Stimulated activated naive CD4-positive, alpha-beta T cell treated with Interleukin-2 at 50 U/mL for 16 hours (primary cell): ENCODE data around the gene JAKMIP1.

Experiments
- DNase-seq: peaks from one replicate; lab custom pipeline; 2025; lab: John Stamatoyannopoulos, UW

JAKMIP1 gene

DNA sequence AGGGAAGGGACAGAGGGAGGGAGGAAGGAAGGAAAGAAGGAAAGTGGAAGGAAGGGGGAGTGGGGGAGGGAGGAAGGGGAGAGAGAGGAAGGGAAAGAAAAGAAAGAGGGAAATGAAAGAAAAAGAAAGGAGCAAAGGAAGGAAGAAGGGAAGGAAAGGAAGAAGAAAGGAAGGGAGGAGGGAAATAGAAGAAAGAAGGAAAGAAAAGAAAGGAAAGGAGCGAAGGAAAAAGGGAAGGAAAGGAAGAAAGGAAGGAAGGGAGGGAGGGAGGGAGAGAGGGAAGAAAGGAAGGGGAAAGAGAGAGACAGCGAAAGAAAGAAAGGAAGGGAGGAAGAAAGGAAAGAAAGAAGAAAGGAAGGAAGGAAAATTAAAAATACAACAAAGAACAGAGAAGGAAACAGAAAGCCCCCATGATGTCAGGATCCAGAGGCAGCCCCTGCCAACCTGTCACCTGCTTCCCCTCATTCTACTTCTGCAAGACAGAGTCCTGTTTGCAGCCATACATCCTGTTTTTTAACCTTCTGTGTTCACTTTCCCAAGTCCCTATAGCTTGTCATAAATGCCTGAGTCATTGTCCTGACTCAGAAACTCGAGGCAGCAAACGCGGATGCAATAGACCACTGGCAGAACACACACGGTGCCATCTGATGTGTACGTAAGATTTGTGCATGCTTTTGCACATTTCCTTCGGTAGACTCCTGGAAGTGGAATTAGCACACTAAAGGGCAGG lies 105.2 kb downstream of the JAKMIP1 start:
- DNase-seq = no peak

DNA sequence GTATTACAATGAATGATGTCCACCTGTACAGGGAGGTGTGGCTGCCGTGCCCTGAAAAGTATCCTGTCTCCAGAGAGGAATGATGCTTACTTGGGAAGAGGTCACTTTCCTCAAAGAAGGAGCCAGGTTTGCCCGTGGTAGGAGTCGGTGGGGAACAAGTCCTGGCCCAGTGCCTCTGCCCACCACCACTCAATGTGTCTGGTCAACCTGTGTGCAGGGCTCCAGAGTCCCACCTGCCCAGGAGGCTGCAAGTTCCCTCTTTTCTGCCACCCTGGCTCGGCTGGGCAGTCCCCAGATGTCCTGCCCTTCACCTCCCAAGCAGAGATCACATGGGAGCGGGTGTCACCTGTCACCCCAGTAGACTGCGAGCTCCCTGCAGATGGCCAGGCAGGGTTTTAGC lies 106.7 kb downstream of the JAKMIP1 start:
- no peak for DNase-seq

DNA sequence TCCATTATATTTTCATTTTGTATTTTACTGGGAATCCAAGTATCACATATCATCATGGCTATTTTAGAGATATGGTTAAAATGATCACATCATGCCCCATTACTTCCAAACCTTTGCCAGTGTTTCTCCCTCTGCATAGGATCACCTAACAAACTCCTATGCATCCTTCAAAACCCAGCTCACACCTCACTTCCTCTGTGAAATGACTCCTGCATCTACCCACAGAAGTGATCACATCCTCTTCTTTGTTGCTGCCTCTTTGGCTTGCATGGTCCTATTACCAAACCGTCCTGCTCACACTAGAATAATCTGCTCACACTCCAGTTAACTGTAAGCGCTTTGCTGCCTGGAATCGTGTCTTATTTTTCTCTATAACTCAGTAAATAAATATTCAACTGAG lies 107.4 kb downstream of the JAKMIP1 start:
- no peak for DNase-seq

DNA sequence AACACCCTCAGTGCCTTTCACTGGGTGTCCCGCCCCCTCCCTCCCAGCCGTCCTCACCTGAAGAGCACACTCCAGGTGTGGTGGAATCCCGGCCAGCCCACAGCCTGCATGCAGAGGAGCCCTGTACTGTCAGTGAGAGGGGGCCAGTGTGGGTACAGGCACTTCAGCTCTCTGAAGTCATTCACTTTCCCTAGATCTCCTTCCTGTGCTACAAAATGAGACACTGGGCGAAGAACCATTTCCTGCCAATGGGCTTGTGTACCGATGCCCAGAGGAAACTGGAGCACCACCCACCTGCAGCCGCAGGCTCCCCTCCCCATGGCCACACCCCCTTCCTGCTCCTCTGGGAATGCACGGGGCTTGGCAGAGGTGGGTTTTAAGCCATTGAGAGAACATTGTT lies 108.2 kb downstream of the JAKMIP1 start:
- no peak for DNase-seq

DNA sequence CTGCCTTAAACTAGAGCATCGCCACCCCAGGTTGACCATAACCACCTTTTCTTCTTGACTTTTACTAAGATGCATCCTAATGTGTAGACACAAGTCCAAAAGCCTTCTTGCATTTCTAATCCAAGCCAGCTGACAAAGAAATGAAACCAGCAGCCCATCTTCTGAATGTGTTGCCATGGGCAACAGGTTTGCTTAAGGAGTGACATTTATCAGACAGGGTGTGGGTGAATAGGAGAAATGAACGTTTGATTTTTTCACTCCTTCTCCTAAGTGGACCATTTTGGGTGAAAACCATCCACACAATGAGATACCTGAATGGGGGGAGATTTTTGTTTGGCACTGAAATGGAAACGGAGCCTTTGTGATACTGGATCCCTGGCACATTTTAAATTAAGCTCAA lies 109.4 kb downstream of the JAKMIP1 start:
- no peak for DNase-seq

DNA sequence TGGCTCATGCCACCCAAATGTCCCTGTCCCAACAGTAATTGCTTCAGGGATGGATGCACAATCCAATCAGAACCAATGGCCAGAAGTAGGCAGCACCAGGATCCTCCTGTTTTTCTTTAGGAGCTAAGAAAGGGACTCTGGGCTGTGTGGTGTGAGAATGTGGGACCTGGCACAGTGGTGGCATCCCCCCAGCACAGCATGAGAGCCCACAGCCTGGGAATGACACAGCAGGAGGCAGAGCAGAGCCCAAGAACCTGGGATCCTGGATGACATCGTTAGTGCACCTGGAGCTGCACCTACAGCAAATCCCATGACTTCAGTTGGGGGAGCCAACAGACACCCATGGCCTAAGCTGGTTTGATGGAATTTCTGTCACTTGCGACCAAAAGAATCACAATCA lies 111.4 kb downstream of the JAKMIP1 start:
- DNase-seq = no peak

DNA sequence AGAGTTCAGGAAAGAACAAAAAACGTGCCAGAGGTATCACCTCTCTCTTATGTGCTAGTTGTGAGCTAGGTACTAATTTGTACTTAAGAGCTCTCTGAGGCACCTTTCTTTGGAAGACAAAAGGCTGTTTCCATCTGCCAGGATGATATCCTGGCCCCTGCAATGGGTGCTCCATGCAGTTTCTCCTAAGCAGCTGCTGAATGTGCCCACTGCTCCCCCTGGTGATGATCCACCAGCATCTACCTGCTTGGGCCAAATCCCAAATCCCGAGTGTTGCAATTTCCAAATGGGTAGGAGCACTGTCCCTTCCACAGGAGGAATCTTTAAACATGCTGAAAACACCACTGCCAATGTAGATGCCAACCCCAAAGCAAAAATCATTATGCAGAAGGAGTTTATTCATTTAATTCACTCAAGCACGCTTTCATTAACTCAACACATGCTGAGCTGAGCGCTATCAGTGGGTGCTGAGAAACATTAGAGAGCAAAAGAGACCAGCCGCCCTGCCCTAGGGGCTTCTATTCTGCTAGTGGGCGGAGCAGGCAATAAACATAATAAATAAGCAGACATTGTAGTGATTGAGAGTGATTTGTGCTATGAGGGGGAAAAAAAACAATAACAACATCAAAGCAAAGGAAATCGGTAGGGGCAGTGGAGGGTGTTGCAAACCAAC lies 112.5 kb downstream of the JAKMIP1 start:
- DNase-seq = no peak

DNA sequence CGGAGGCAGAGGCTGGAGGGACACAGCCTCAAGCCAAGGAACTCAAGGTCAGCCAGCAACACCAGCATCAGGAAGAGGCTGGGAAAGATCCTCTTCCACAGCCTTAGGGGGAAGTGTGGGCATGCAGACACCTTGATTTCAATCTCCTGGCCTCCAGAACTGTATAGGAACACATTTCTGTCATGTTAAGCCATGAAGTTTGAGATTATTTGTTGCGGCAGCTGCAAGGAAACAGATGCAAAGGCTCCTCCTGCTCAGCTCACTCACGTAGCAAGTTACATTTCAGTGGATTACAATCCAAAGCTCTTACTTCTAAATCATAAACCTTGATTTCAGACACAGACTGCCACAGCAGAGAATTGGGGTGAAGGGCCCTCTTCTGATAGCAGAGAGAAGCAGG lies 113.5 kb downstream of the JAKMIP1 start:
- no peak for DNase-seq

DNA sequence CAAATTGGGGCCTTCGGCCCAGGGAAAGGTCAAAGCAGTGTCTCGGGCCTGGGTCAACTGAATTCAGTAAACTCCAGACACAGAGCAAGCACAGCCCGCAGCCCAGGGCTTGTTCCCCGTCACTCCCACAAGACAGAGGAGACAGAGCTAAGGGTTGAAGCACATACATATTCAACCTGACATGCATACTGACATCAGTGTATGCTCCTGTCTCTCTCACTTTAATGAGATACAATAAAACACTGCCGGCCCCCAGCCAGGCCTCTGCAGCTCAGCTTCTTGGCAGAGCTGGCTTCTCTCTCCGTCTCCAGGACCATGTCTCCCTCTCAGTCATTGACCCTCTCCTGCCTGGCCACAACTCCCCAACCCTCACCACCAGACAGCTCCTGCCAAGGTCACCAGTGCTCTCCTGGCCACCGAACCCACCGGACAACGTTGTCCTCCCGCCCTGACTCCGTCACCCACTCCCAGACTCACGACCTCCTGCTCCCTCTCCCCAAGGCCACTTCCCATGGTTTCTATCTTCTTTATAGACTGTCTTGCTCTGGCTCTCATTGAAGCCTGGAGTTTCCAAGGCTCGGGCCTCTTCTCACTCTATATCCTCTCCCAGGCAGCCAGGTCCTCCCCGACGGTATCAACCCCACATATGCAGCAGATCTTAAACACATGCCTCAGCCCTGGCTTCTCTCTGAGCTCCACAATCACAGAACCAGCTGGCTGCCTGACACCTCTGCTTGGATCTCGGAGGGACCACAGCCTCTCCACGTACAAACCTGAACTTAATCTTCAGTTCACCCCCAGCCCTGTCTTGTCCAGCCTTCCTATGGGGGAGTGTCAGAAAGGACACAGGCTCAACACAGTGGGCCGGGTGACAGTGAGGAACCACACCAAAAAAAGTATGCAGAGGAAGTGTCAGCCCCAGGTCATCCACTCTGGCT lies 114.4 kb downstream of the JAKMIP1 start:
- DNase-seq = no peak

DNA sequence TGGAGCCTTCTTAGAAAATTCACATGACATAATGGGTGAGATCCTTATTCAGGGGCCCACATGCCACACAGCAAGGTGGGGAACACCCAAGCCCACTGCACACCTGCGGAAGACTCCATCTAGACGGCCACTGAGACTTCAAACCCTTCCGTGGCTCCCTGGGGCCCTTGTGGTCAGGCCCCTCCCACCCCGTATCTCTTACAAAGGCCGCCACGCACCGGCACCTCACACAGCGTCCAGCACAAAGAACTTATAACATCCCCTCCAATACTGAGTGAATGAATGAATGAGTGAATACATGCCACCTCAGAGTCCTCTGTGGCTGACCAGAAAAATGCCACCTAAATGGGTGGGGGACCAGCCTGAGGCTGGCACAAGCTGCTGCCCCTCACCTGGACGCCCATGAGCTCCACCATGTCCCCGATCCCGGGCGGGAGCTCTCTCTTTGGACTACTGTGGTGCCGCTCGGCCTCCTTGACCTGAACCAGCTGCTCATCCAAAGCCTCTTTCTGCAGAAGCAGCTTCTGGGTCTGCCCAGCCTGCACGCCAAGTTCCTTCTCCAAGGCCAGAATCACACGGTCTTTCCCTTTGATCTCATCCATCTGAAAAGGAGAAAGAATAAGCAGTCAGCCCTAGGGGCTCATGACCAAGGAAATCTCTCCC lies 115.2 kb downstream of the JAKMIP1 start:
- no peak for DNase-seq

DNA sequence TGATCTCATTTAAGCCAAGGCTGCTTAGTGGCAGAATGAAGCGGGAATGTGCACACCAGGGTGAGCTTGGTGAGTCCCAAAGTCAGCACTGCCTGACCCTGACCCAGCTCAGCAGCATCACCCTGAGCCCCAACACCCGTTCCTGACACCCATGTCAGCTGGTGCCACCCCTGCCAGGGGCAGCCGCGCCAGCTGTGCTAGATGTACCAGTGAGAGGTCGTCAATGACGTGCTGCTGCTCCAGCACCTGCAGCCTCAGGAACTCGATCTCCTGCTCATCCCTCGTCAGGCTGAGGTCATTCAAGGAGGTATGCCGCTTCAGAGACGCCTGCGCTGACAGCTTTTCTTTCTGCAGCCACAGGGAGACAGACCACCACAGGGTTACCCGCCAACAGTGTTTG lies 120.4 kb downstream of the JAKMIP1 start:
- no peak for DNase-seq

DNA sequence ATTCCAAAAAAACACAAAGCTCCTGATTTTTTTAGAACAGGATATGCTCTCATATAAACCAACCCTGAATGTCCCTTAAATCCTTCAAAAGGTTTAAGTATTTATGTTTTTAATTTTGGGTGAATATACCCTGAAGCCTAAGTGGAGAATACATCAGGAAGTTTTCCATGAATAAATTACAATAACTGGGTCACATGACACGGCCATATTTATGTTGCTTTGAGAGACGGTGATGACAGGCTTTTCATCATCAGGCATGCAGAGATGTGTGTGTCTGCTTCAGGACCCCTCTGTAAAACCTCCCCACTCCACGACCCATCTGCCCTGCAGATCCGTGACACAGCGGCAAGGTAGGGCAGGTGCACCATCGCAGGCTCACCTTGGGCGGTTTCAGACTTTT lies 121.8 kb downstream of the JAKMIP1 start:
- DNase-seq = no peak

DNA sequence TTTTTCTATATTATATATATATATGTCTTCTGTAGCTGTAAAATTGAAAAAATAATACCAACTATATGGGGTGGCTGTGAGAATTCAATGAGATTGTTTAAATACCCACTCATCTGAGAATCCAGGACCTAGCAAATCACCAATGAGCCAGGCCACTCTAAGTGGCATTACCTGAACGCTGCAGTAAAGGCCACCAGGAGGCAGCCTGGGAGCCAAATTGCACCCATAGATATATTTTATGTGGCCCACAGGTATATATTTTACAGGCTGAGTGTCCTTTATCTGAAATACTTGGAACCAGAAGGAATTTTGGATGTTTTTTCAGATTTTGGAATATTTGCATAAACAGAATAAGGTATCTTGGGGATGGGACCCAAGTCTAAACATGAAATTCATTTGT lies 124.0 kb downstream of the JAKMIP1 start:
- no peak for DNase-seq

DNA sequence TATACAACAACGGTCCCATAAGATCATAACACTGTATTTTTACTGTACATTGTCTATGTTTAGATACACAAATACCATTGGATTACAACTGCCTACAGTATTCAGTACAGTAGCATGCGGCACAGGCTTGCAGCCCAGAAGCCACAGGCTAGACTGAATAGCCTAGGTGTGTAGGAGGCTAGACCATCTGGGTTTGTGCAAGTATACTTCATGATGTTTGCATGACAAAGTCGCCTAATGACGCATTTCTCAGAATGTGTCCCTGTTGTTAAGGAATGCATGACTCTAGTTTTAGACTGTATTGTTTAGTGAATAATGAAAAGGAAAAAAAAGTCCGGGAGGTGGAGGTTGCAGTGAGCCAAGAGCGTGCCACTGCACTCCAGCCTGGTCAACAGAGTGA lies 125.6 kb downstream of the JAKMIP1 start:
- no peak for DNase-seq

DNA sequence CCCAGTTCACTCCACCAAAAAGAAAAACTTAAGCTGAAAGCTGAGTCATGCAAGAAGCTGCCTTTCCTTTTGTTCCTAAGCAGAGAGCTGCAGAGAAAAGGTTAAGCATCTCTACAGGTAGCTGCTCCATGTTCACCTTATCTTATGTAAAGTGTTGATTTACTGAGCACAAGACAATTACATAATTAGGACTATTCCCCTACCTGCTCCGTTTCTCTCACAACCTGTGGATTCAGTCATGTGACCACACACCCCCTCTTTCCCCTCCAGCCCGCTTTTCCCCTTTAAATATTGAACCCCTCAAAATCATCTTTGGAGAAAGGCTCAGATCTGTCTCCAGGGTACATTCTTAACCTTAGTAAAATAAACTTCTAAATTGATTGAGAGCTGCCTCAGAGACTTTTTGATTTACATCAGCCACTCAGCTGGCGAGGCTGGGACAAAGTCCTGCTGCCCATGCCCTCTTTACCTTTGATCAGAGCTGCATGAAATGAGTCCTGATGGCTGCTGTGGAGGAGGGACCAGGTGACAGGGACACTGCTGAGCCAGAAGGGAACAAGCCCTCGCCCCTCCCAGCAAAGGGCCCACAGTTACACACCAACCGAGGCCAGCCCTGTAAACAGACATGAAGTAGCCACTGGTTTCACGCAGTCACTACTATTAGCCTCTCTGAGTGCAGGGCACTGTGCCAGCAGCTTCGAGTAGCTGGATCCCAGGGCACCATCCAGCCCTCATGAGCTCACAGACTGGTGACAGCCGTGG lies 128.2 kb downstream of the JAKMIP1 start:
- DNase-seq = no peak

DNA sequence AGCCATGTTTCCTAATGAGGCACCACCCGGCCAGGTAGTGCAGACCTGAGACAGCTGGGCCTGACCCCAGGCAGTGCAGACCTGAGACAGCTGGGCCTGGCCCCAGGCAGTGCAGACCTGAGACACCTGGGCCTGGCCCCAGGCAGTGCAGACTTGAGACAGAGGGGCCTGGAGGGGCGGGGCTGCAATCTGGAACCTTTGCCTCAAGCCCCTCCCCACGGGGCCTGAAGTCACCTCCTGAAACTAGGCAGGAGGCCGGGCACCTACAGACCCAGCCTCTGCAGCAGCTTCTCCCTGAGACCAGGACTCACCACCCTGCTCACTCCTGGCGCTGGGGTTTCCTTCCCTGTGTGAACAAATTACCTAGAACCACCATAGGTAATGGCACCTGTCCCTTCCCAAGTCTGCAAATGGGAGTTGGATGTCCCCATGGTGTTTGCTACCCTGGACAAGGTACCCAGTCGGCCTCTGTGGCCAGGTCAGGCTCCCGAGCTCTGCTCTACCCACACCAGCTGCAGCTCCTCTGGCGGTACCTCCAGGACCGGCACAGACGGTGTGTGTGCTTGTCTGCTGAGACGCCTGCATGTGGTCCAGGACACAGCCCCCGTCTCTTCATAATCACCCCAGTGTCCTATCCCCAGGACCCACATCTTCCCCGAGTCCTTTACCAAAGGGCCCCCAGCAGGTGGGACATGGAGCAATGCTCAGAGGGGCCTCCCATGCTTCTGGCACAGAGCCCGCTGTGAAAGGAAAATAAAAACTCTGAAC lies 129.0 kb downstream of the JAKMIP1 start:
- no peak for DNase-seq

DNA sequence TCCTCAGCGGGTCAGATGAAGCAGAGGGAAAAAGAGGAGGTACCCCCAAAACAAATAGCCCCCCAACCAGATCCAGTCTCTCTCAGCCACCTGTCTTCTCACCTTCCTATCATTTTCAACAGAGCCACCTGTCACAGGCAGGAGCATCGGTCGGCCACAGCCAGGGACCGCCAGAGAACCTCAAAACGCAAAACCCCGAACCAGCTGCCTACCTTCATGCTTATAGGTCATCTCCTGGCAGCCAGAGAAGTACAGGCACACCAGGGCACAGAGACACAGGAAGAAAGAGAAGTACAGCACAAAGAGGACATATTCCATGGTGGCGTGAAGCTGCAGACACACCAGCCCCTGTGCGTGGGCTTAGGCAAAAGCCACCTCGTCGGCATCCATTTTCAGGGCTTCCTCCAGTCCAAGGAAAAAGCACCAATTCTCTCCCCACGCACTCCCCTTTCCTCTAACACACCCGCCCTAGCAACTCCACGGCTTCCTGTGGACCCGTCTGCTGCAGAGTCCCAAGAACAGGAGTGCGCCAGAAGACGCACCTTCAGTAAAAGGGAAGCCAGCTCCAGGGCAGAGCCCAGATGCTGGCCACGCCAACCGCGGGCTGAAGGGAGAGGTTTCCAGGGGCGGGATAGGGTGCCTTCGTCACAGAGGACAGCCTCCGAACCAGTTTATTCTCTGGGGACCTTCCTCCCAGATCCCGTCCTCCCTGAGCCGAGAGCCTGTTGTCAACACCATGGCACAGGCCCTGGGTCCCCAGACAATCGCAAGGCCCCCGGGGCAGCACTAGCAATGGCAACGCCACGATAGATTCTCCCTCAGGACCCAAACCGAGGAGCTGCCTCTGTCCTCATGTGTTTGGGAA lies 130.3 kb downstream of the JAKMIP1 start:
- no peak for DNase-seq

DNA sequence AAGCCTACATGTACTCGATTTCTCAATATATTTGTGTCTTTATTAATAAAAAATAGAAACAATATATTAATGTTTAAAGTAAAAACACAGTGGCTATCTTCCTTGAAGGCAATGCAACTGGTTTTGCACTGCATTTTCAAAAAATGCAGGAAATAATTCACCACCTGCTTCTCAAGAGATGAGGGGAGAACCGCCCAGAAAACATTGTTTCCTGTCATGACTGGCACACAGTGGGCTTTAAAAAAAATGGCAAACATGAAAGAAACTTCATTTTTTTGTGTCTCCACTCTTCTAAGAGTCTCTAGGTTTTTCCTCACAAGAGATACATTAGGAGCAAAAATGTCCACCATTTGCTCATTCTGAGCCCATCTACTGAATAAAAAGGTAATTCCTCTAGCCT lies 131.4 kb downstream of the JAKMIP1 start:
- no peak for DNase-seq

DNA sequence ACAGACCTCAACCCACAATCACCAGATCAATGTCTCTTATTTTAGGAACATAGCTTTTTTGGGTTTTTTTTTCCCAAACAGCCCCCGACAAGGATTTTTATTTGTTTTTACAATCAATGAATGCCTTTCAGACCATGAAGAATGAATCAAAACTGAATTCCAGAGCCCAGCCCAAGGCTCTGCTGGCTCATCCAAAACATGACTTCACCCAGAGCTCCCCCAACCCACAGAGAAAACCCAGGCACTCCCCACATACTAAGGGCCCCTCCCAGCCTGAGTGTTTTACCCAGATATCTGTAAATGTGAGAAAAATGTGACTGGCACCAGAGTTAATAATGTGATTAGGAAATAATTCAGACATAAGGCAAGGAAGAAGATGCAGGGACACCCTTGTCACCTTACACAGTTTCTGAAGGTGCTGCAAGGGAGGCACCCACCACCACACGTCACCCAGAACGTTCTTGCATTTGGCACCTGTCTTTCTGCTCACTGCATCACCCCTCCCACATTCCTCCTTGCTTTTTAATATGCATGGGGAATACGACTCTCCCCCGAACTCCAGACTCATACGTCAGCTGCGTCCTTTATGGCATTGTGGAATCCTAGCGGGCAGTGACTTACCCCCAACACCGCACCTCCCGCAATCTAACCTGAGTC lies 134.3 kb downstream of the JAKMIP1 start:
- DNase-seq = no peak
